SK-N-SH treated with all-trans-retinoic acid at 6 μM for 48 hours (cell line): ENCODE results near the gene POLR1E.

Experiments
- BACH2 ChIP-seq: fragments of 250-450 bp; sonication (Bioruptor Pico); IDR thresholded peaks from 2 replicates; pipeline ENCODE4 v1.9.0; 2021; ENCODE audit warnings: mild to moderate bottlenecking, borderline replicate concordance
- CSDC2 ChIP-seq: fragments of 250-450 bp; sonication (Bioruptor Pico); IDR thresholded peaks from 2 replicates; pipeline ENCODE4 v1.5.0; 2020; ENCODE audit warnings: mild to moderate bottlenecking, moderate library complexity
- GLIS3 ChIP-seq: fragments of 250-450 bp; sonication (Bioruptor Pico); IDR thresholded peaks from 2 replicates; pipeline ENCODE4 v1.5.0; 2020; ENCODE audit warnings: mild to moderate bottlenecking, moderate library complexity
- OSR1 ChIP-seq: fragments of 250-450 bp; sonication (Bioruptor Pico); IDR thresholded peaks from 2 replicates; pipeline ENCODE4 v1.8.0; 2022; ENCODE audit warnings: moderate library complexity, mild to moderate bottlenecking, inconsistent platforms
- PATZ1 ChIP-seq: fragments of 250-450 bp; sonication (Bioruptor Pico); IDR thresholded peaks from 2 replicates; pipeline ENCODE4 v1.8.0; 2020; ENCODE audit warnings: mild to moderate bottlenecking, moderate library complexity, borderline replicate concordance
- PPARA ChIP-seq: fragments of 250-450 bp; sonication (Bioruptor Pico); IDR thresholded peaks from 2 replicates; pipeline ENCODE4 v1.5.0; 2020; ENCODE audit warnings: mild to moderate bottlenecking, borderline replicate concordance
- RARB ChIP-seq: fragments of 250-450 bp; sonication (Bioruptor Pico); IDR thresholded peaks from 2 replicates; pipeline ENCODE4 v1.8.0; 2021; ENCODE audit warnings: mild to moderate bottlenecking, moderate library complexity
- TOX ChIP-seq: fragments of 250-450 bp; sonication (Bioruptor Pico); IDR thresholded peaks from 2 replicates; pipeline ENCODE4 v1.8.0; 2021; ENCODE audit warnings: mild to moderate bottlenecking, moderate library complexity, borderline replicate concordance
- ZC3H10 ChIP-seq: fragments of 250-450 bp; sonication (Bioruptor Pico); IDR thresholded peaks from 2 replicates; pipeline ENCODE4 v1.5.1; 2021; ENCODE audit warnings: mild to moderate bottlenecking, moderate library complexity
- ZFP3 ChIP-seq: fragments of 250-450 bp; sonication (Bioruptor Pico); IDR thresholded peaks from 2 replicates; pipeline ENCODE4 v1.5.0; 2020; ENCODE audit warnings: mild to moderate bottlenecking, moderate library complexity
- ZFP30 ChIP-seq: fragments of 450-650 bp; formaldehyde crosslinking; IDR thresholded peaks from 2 replicates; pipeline ENCODE4 v1.5.0; 2022; ENCODE audit warnings: mild to moderate bottlenecking, moderate library complexity
- TF ChIP-seq, protein P1 (sequence below): fragments of 250-450 bp; sonication (Bioruptor Pico); IDR thresholded peaks from 2 replicates; pipeline ENCODE4 v1.5.1; 2020; ENCODE audit warnings: low read depth, mild to moderate bottlenecking, moderate library complexity

DNA sequence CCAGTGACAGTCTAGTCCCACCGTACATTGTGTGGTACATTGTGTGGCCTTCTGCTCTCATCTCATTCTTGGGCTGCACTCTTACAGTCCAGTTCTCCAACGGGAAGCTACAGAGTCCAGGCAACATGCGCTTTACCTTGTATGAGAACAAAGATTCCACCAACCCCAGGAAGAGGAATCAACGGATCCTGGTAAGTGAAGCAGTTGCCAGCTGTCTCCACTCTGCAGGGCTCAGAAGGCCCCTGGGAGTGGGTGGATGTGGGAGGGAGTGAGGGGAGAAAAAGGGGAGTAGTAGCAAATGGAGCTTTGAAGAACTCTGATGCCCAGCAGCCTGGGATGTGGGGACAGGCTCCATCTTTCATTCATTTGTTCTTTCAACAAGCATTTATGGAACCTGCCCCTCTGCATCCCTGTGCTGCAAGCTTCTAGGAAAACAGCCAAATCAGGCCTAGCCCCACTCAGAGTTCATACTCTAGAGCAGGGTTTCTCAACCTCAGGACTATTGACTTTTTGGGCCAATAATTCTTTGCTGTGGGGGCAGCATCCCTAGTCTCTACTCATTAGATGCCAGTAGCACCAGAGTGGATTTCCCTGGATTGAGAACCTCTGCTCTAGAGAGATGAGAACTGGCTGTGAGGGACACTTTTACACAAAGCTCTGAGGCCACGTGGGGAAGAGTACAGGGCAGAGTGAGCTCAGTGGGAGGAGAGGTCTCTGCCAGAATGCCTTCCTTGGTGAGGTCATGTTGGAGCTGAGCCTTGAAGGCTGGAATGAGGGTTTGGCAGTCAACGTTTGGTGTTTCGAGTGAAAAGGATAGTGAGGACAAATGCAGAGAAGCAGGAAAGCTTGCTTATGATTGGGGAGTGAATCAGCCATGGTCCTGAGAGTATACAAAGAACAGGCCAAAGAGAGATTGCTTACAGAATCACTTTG lies 1.1 kb downstream of the POLR1E start:
- TF ChIP-seq OSR1 (CRISPR knock-in tag) (no peak), ZFP30 (CRISPR knock-in tag) (no peak), BACH2 (no peak), CSDC2 (CRISPR knock-in tag) (no peak), PPARA (CRISPR knock-in tag) (no peak), RARB (CRISPR knock-in tag) (no peak), PATZ1 (CRISPR knock-in tag) (no peak), GLIS3 (CRISPR knock-in tag) (no peak), ZFP3 (CRISPR knock-in tag) (no peak), TOX (CRISPR knock-in tag) (no peak), ZC3H10 (CRISPR knock-in tag) (no peak)
- TF ChIP-seq, protein P1, sequence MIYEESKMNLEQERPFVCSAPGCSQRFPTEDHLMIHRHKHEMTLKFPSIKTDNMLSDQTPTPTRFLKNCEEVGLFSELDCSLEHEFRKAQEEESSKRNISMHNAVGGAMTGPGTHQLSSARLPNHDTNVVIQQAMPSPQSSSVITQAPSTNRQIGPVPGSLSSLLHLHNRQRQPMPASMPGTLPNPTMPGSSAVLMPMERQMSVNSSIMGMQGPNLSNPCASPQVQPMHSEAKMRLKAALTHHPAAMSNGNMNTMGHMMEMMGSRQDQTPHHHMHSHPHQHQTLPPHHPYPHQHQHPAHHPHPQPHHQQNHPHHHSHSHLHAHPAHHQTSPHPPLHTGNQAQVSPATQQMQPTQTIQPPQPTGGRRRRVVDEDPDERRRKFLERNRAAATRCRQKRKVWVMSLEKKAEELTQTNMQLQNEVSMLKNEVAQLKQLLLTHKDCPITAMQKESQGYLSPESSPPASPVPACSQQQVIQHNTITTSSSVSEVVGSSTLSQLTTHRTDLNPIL (CRISPR knock-in tag), result no peak
